Measurements from ENCODE around the gene HKDC1.
"Not testable (repeated sequence)": the region's sequence is repeated elsewhere in the genome, so short reads cannot be mapped to it uniquely, and the experiment has no call there.

Gene HKDC1

DNA sequence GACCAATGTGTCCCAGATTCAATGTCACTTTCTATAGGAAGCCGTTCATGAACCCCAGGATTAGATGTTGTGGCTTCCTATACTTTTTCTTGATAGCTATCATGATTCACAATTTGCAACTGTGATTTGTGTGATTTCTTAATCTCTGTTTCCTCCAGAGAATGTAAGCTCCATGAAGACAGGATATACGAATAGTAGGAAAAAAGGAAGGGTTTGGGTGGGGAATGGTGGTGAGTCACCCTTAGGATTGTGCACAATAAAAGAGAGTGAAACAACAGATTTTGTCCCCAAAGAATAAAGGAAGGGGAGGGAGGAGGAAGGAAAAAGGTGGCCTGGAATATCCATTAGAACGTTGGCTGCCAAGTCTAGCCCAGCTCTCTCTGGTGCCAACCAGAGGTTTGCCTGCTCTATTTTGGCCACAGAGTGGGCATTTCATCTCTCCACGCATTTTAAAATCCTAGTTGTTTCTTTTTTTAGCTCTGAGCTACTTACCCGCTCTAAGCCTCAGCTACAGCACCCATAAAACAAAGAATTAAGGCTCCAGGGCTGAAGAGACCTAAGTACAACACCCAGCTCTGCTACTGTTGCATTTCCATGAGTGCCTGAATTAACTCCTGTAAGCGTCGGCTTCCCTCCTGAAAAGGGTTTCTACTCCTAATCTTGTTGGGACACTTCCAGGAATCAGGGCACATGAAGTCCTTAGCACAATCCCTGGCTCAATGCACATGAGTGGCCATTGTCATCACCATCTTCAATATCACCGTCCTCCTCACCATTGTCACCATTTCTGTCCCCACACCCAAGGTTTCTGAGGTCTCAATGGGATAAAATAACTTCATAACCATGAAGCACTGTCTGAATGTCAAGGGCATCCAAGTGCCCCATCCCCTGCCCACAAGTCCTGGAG is 61.6 kb downstream of the HKDC1 start:
- DNase-seq (ENCODE audit: low spot score) = no peak

DNA sequence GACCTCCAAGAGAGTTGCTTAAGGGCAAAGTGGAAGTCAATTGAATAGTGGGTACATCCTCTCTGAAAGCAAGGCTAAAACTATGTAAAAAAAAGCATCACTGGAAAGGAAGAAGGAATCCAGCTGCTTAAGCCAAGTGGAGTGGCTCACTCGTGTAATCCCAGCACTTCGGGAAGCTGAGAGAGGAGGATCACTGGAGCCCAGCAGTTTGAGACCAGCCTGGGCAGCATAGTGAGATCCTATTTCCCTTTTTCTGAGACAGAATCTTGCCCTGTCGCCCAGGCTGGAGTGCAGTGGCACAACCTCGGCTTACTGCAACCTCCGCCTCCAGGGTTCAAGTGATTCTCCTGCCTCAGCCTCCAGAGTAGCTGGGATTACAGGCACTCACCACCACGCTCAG is 64.3 kb downstream of the HKDC1 start:
- DNase-seq (ENCODE audit: low spot score) = not testable (repeated sequence)

DNA sequence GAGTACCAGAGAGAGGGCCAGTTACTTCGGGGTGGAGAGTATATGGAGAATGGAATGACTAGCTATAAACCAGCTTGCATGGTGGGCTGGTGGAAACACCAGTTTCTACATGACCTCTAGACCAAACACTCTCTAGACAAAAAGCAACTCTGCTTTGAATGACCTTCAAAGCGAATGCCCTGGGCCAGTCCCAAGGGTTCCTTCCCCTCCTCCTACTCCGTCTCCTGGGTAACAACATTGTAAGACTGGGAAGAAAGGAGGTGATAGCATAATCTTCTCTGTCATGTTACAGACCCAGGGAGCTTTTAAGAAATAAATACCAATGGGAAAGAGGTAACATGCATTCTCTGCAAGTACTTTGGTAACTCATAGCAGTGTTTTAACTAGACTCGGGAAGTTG is 65.6 kb downstream of the HKDC1 start:
- DNase-seq (ENCODE audit: low spot score) = no peak

DNA sequence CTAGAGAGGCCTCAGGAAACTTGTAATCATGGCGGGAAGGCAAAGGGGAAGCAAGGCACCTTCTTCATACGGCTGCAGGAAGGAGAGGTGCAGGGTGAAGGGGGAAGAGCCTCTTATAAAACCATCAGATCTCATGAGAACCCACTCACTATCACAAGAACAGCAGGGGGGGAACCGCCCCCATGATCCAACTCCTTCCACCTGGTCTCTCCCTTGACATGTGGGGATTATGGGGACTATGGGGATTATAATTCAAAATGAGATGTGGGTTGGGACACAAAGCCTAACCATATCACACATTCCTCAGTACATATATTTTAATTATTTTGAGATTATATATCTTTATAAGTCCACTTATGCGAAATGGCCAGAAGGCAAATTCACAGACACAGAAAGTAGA is 67.0 kb downstream of the HKDC1 start:
- DNase-seq (ENCODE audit: low spot score) = no peak

DNA sequence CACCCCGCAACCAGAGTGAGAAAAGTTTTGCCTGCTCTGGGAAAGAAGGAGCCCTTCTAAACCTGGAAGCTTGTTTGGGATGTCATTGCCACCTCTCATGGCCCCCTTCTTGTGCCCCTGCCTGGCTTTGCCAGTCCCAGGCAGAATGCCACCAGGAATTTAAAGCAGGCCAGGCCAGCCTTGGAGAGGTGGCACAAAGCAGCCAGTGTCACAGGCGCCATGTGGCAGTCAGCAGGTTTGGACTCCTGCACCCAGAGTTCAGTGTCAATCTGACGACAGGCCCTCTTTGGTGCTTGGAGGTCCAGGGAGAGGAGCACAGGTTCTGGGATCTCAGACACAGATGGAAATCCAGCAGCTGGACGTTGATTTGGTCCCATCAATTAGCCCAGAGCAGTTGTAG is 70.9 kb downstream of the HKDC1 start:
- no peak for DNase-seq (ENCODE audit: low spot score)

DNA sequence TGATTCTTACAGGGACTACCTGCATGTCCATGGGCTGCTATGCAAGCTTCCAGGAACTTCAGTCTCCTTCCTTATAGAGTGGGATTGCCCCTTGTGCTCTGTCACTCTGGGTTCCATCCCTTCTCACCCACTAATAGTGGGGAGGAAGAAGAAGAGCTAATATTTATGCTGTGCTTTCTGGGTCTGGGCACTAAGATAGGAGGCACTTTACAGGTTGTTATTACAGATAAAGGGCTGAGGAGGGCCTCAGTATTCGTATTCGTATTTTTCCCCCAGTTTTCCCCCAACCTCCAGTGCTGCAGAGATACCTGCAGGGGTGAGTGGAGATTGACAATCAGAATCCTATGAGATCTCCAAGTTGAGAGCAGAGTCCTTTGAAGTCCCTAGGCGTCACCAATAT is 72.3 kb downstream of the HKDC1 start:
- DNase-seq (ENCODE audit: low spot score) = no peak

DNA sequence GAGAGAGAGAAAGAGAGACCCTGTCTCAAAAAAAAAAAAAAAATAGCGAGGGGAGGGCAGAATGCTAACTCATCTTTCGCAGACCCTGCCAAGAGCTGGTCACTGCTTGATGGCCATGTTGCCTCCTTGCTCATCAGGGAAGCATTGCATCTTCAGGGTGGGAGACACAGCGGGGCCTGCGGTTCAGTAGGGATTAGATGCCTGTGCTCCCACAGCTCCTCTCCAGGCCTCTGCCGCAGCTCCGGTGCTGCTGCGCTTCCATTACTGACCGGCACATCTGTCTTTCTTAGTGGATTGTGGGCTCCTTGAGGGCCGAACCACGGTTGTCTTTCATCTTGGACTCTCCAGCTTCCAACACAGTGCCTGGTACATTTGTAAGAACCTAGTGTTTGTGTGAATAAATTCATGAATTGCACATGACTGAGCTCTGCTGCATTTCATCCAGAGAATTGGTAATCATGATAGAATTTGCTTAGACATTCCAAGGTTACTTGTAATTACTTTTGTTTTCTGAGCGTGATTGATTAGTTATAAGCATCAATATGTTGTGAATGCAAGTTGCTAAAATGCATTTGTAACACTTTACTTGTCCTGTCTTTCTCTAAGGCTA is 75.0 kb downstream of the HKDC1 start:
- DNase-seq (ENCODE audit: low spot score) = no peak

DNA sequence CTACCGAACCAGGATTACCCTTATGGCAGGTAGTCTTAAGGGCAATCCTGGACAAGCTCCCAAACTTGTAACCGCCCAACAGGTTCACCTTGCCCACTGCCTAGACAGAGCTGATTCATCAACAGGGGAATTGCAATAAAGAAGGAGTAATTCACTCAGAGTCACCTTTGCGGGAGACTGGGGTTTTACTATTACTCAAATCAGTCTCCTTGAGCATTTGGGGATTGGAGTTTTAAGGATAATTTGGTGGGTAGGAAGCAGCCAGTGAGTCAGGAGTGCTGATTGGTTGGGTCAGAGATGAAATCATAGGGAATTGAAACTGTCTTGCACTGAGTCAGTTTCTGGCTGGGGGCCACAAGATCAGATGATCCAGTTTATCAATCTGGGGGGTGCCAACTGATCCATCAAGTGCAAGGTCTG is 83.5 kb downstream of the HKDC1 start:
- no peak for DNase-seq (ENCODE audit: low spot score)

DNA sequence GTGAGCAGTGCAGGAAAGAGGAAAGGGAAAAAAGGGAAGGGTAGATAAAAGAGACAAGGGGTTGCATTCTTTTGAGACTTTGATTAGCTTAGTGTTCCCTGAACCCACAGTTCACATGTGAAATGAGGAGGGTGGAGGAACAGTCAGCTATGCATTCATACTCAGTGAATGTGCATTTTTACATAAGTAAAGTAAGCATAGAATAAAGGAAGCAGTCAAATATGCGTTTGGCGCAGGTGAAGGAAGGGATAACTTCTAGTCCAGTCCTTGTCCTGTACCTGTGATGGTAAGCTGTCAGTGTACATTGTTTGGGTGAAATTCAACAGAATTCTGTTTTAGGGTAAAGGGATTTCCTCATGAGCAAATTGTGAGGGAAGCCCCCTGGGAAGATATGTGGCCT is 86.3 kb downstream of the HKDC1 start:
- DNase-seq (ENCODE audit: low spot score) = no peak

DNA sequence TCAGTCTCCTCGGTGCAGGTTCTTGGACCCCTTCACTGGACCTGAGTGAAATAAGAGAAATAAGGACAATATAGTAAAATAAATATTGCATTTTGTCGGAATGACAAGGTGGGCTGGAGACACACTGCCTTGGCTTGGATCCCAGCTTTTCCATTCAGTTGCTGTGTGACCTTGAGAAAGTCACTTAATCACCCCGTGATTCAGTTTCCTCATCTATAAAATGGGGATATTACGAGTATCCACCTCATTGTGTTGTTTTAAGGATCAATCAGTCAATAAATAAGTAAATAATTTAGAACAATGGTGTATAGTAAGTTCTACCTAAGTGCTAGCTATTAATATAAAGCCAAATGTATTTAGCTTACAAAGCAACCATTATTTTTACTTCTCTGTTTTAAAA is 87.3 kb downstream of the HKDC1 start:
- DNase-seq (ENCODE audit: low spot score) = no peak

DNA sequence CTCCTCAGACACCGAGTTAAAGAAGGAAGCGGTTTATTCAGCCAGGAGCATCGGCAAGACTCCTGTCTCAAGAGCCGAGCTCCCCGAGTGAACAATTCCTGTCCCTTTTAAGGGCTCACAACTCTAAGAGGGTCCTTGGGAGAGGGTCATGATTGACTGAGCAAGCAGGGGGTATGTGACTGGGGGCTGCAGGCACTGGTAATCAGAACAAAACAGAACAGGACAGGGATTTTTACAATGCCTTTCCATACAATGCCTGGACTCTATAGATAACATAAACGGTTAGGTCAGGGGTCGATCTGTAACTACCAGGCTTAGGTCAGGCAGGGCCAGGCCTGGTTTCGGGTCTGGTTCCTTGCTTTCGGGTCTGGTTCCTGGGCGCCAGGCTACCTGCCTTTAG is 88.2 kb downstream of the HKDC1 start:
- not testable (repeated sequence) for DNase-seq (ENCODE audit: low spot score)

DNA sequence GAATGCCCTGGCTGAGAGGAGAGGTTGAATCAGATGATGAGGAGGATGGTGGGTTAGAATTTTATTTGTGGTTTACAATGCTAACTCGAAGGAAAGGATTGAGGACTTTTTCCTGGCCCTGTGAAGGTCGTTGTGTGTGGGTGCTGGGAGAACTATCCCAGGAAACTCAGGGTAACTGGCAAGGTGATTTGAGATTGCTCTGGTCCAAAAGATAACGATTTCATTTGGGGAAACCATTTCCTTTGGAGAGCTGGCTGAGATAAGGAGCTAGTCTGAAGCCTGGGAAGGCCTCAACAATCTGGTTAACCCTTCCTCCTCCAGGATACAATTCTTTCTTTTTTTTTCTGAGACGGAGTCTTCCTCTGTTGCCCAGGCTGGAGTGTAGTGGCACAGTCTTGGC is 91.2 kb downstream of the HKDC1 start:
- no peak for DNase-seq (ENCODE audit: low spot score)

DNA sequence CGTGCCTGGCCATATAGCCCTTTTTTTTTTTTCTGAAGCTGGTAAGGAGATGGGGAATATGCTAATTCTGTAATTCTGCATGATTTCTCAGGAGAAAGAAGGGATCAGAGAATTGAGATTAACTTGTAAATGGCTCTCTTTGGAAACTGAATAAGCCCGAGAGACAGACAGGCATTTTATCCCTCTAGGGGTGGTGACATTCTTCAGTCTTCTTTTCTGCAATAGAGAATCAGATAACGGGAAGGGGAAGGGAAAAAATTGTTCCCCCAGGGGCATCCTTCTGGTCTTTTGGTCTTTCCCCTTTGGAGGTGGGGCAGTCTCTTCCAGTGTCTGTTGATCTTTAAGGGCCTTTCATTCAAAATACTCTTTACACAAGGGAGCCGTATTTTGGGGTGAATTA is 92.4 kb downstream of the HKDC1 start:
- no peak for DNase-seq (ENCODE audit: low spot score)

DNA sequence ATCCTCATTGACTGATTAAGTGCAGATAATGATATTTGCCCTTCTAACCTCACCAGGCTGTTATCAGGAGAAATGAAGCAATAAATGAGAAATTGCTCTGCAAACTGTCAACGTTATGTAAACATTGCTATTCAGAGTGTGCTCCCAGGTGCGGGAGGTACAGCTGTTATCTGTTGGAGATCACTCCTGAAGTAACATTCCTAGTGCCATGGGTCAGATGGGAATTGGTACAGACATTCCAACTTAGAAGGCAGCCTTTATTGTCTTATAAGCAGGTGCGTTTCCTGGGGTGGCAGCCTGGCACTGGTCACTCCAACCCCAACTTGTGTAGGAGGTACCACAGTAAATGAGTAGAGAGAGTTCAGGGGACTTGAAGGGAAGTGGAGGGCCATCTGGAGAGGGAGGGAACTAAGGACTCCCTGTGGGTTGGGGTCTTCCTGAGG is 95.0 kb downstream of the HKDC1 start:
- DNase-seq (ENCODE audit: low spot score) = no peak

DNA sequence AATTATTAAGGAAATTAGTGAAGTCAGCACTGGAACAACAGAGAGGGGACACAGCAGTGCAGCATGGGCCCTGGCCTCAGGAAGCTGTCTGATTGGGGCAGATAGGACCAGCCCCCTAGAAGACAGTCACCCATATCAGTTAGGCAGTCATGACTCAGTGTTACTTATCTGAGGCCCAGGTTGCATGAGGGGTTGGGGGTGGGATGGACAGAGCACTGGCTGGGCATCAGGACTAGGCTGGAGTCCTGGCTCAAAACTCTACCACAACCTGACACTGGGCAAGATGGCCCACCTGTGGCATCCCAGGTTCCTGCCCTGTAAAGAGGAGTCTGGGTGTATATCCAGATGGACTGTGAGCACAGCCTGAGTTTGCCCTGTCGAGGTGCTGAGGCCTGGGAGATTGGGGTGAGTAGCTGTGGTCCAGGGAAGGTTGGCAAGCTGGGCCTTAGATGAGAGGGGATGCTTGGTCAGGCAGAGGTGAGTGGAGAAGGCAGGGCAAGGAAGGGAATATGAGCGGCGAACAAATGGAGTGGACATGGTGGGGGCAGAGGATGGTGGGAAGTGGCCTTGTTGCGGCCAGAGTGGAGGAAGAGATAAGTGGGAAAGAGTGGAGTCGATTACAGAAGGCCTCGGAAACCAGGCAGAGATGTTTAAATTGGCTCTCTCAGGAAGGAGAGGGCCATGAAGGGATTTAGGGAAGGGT is 95.6 kb downstream of the HKDC1 start:
- no peak for DNase-seq (ENCODE audit: low spot score)

DNA sequence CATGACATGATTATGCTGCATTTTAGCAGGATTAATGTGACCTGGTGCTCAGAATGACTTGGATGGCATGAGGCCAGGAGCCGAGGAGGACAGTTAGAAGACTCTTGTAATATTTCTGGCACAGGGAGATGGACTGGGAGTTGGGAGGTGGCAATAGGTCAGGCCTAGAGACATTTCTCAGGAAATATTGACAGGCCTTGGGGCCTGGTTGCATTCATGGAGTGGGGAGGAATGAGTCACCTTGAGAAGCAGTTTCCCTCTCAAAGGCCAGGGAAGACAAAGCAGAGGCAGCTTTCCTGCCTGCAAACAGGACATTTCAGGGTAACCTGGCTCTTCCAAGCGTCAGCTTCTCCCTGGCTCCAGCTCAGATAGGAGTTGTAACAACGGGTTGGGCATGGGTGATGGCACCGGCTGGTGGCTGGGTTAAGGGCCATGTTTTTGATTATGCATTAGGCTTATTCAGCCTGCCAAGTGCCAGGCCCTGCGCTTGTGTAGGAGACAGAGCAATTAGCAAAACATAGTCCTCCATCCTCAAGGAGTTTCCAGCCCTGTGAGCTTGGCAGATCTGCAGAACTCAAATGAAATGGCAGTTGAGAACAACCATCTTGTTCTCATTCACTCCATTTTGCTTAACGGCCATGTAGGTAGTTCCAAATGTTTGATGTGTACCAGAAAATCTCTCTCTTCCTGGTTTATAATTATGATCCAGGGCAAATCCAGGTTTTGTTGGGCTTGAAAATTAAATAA is 96.4 kb downstream of the HKDC1 start:
- DNase-seq (ENCODE audit: low spot score) = no peak
